Measurements from ENCODE around the gene ZBTB39. TPM values are rescaled to one million over a fixed set of nuclear protein-coding genes. Genes with fewer than 3 reads are reported as not detected.

Gene ZBTB39
- total and polyA plus RNA-seq, 2 of the 8 experiments (the other 6 are each of a cell fraction or from before 2014, with no cell fraction given): 19.3 to 25.0 TPM

DNA sequence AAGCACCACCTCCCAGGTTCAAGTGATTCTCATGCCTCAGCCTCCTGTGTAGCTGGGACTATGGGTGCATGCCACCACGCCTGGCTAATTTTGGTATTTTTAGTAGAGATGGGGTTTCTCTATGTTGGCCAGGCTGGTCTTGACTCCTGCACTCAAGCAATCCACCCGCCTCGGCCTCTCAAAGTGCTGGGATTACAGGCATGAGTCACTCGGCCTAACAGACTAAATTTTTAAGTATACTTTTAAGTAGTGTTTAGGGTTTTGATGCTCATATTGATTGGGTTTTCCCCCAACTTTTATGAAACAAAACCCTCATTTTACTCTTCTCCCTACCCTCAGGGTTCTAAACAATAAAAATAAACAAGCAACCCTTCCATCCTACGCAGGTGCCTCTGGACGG is 38.1 kb upstream of the ZBTB39 start:
- Histone ChIP-seq H3K9ac (replicated peaks in 1 of 4; ENCODE audit: extremely low read depth in 1 of 4, low read depth in 3 of 4, low read length in 3 of 4) (no peak overlapping the region), H4K20me1 (replicated peaks in 1 of 2; ENCODE audit: control insufficient read depth in 1 of 2, insufficient read depth in 2 of 2, low read length in 2 of 2) (no peaks in the 10 kb centered on the region), H2AK5ac (ENCODE audit: low read depth, low read length) (no peak overlapping the region), H3K27ac (ENCODE audit: low read depth, low read length) (no peak overlapping the region), H2AFZ (ENCODE audit: low read length) (no peak overlapping the region), H3K18ac (ENCODE audit: extremely low read depth, low read length) (no peak overlapping the region), H3K4me2 (ENCODE audit: insufficient read depth in 1 of 2, low read depth in 2 of 2, low read length in 2 of 2) (no peak overlapping the region), H3K27me3 (replicated peaks in 1 of 4; ENCODE audit: control insufficient read depth in 3 of 4, extremely low read depth in 1 of 4, insufficient read depth in 3 of 4, low read length in 3 of 4) (no peaks in the 10 kb centered on the region), H4K5ac (ENCODE audit: insufficient read length, low read depth, low read length) (no peak overlapping the region), H3K23ac (ENCODE audit: insufficient read length) (no peak overlapping the region), H2BK120ac (replicated peaks; ENCODE audit: low read depth, low read length) (no peak overlapping the region), H3K9me3 (ENCODE audit: insufficient read depth in 2 of 2, low read depth in 1 of 2, low read length in 1 of 2) (no peaks in the 10 kb centered on the region), H4K91ac (replicated peaks; ENCODE audit: insufficient read length, low read length) (no peak overlapping the region), H4K8ac (ENCODE audit: extremely low read depth, insufficient read depth, low read length) (no peak overlapping the region), H2BK5ac (ENCODE audit: low read depth, low read length) (no peak overlapping the region), H3K79me1 (ENCODE audit: low read depth, low read length) (no peaks in the 10 kb centered on the region), H3K4ac (replicated peaks; ENCODE audit: insufficient read length, low read depth, low read length) (no peak overlapping the region), H2BK20ac (ENCODE audit: low read length) (no peak overlapping the region), H2BK15ac (ENCODE audit: low read length) (no peak overlapping the region), H3K14ac (ENCODE audit: insufficient read length) (no peak overlapping the region), H2BK12ac (ENCODE audit: low read depth, low read length) (no peak overlapping the region), H3K4me1 (replicated peaks in 1 of 4; ENCODE audit: control insufficient read depth in 3 of 4, insufficient read depth in 4 of 4, low read length in 3 of 4) (no peaks in the 10 kb centered on the region), H3K23me2 (ENCODE audit: low read depth, low read length) (no peaks in the 10 kb centered on the region), H3K4me3 (ENCODE audit: extremely low read depth in 1 of 4, insufficient read depth in 2 of 4, low read depth in 3 of 4, low read length in 4 of 4) (no peak overlapping the region), H3K36me3 (ENCODE audit: control insufficient read depth in 2 of 4, insufficient read depth in 4 of 4, low read length in 3 of 4) (no peaks in the 10 kb centered on the region), H3K79me2 (ENCODE audit: control insufficient read depth in 1 of 2, insufficient read depth in 2 of 2, low read length in 2 of 2) (no peaks in the 10 kb centered on the region), H3K56ac (replicated peaks; ENCODE audit: insufficient read length, low read depth, low read length) (no peak overlapping the region)
- 82% methylated on average over 6 of the region's 6 CpGs; no CpG with 5 or more reads in 1 of the 2 experiments for WGBS, 2 experiments (ENCODE audit: extremely low coverage in 1 of 2, insufficient coverage in 1 of 2, insufficient read length in 1 of 2, insufficient replicate concordance in 2 of 2, low coverage in 1 of 2, low lambda C conversion rate in 2 of 2, missing lambda C conversion rate in 1 of 2)
- no peak for FAIRE-seq
- CTCF ChIA-PET (ENCODE audit: partially characterized antibody): interaction anchor here (0.6 to 4.8 kb wide), 12 partner anchors 9 to 264 kb away, joined by 3 to 25 read pairs (median 6); partner anchors contain the start of gene STAT6
- DNase-seq (ENCODE audit: low read depth in 1 of 2, low spot score in 2 of 2): no peak
- POLR2A ChIA-PET (ENCODE audit: partially characterized antibody): interaction anchor here (1.0 to 1.3 kb wide), 3 partner anchors 8 to 32 kb away, joined by 3 to 4 read pairs (median 4); no protein-coding TSS in a partner anchor
- TF ChIP-seq CTBP2 (IDR thresholded peaks at IDR 0.05; ENCODE audit: borderline replicate concordance, insufficient read depth, insufficient read length, low read length) (no peak), KDM1A (IDR thresholded peaks at IDR 0.05; ENCODE audit: borderline replicate concordance, low read length) (no peak), KDM4A (IDR thresholded peaks at IDR 0.05; ENCODE audit: low read depth, low read length, severe bottlenecking) (no peak), BACH1 (IDR thresholded peaks at IDR 0.05; ENCODE audit: low read length) (no peak), NRF1 (IDR thresholded peaks at IDR 0.05; ENCODE audit: low read depth, low read length) (no peak), EZH2 (IDR thresholded peaks at IDR 0.05; ENCODE audit: low read depth, low read length, severe bottlenecking) (no peak), TBP (IDR thresholded peaks at IDR 0.05; ENCODE audit: low read depth, low read length) (no peak), TEAD4 (IDR thresholded peaks at IDR 0.05; ENCODE audit: low read depth, low read length) (no peak), POU5F1 (IDR thresholded peaks at IDR 0.05; ENCODE audit: low read depth, low read length) (no peak), BCL11A (IDR thresholded peaks at IDR 0.05; ENCODE audit: low read depth in 2 of 2, low read length in 2 of 2) (no peak), MAFK (IDR thresholded peaks at IDR 0.05; ENCODE audit: low read depth, low read length) (no peak)
- TF ChIP-seq, protein P1, sequence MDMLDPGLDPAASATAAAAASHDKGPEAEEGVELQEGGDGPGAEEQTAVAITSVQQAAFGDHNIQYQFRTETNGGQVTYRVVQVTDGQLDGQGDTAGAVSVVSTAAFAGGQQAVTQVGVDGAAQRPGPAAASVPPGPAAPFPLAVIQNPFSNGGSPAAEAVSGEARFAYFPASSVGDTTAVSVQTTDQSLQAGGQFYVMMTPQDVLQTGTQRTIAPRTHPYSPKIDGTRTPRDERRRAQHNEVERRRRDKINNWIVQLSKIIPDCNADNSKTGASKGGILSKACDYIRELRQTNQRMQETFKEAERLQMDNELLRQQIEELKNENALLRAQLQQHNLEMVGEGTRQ (IDR thresholded peaks at IDR 0.05; ENCODE audit: low read length): no peak
- TF ChIP-seq, protein P2, sequence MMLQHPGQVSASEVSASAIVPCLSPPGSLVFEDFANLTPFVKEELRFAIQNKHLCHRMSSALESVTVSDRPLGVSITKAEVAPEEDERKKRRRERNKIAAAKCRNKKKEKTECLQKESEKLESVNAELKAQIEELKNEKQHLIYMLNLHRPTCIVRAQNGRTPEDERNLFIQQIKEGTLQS (IDR thresholded peaks at IDR 0.05; ENCODE audit: insufficient read depth, low read depth, low read length): no peak

Measured in H1 (cell line).